ENCODE data around the gene GPR162. TPM values are rescaled to one million over a fixed set of nuclear protein-coding genes. Genes with fewer than 3 reads are reported as not detected.

The GPR162 gene
- total and polyA plus RNA-seq, 2 experiments from 2014 or later: 2.3 TPM

DNA sequence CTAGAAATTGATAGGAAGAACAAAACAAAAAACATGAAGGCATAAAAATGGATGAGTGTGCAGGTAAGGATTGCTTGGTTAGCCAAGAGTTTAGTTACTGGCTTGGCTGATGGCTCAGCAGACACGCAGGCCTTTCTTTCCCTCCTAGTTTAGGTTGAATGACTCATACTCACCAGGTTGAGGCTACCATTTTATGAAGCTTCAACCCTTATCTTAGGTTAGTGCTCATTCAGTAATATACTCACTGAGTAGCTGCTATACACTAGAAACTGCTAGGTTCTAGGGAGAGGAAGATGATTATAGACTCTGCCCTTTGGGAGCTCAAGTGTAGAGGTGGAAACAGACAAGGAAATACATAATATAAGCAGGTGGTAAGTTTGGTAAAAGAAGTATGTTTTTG is 12.6 kb downstream of the GPR162 start:
- Histone ChIP-seq H3K4me1 (ENCODE audit: insufficient read depth) (no peaks in the 10 kb centered on the region), H3K27me3 (no peaks in the 10 kb centered on the region), H3K4me2 (no peak overlapping the region), H4K20me1 (ENCODE audit: insufficient read depth, poor library complexity, severe bottlenecking) (no peaks in the 10 kb centered on the region), H3K4me3 (no peak overlapping the region), H3K27ac (peak overlapping the region; percentile 55), H3K36me3 (replicated peaks; ENCODE audit: insufficient read depth, low read depth) (no peaks in the 10 kb centered on the region), H3K79me2 (no peaks in the 10 kb centered on the region), H2AFZ (no peak overlapping the region), H3K9me3 (ENCODE audit: low read depth) (no peaks in the 10 kb centered on the region), H3K9me2 (replicated peaks; ENCODE audit: insufficient read depth) (no peaks in the 10 kb centered on the region)
- TF ChIP-seq EZH2phosphoT487 (IDR thresholded peaks at IDR 0.05; ENCODE audit: low read depth, severe bottlenecking, unreplicated experiment): no peak
- no peak for TF ChIP-seq EZH2 (IDR thresholded peaks at IDR 0.05; ENCODE audit: borderline replicate concordance)
- TF ChIP-seq CTCF (IDR thresholded peaks at IDR 0.05; ENCODE audit: poor library complexity): no peak
- no peak for DNase-seq (ENCODE audit: low spot score)
- WGBS (ENCODE audit: low lambda C conversion rate, missing lambda C conversion rate): 87% methylated on average over 1 of the region's 1 CpG

- H3K27me3 ChIP-seq: no peaks in the 10 kb centered on the region
- peak overlapping the region; percentile 55 for H3K27ac ChIP-seq
- H3K79me2 ChIP-seq: no peaks in the 10 kb centered on the region
- no peak overlapping the region for H3K4me2 ChIP-seq
- H3K9me2 ChIP-seq (replicated peaks; ENCODE audit: insufficient read depth): no peaks in the 10 kb centered on the region
- no peak overlapping the region for H3K4me3 ChIP-seq
- H2AFZ ChIP-seq: no peak overlapping the region
- no peak for DNase-seq (ENCODE audit: low spot score)
- H3K36me3 ChIP-seq (replicated peaks; ENCODE audit: insufficient read depth, low read depth): no peaks in the 10 kb centered on the region
- 88% methylated on average over 5 of the region's 5 CpGs for WGBS (ENCODE audit: low lambda C conversion rate, missing lambda C conversion rate)
- TF ChIP-seq EZH2 (IDR thresholded peaks at IDR 0.05; ENCODE audit: borderline replicate concordance): no peak
- TF ChIP-seq EZH2phosphoT487 (IDR thresholded peaks at IDR 0.05; ENCODE audit: low read depth, severe bottlenecking, unreplicated experiment): no peak
- TF ChIP-seq CTCF (IDR thresholded peaks at IDR 0.05; ENCODE audit: poor library complexity): no peak
- no peaks in the 10 kb centered on the region for H4K20me1 ChIP-seq (ENCODE audit: insufficient read depth, poor library complexity, severe bottlenecking)
- H3K9me3 ChIP-seq (ENCODE audit: low read depth): no peaks in the 10 kb centered on the region
- H3K4me1 ChIP-seq (ENCODE audit: insufficient read depth): no peaks in the 10 kb centered on the region
These were observed 13.3 kb downstream of the GPR162 start for GRCh38 chr12:6834873-6835272.

GRCh38 chr12:6836851-6837250 is 15.2 kb downstream of the GPR162 start:
- Histone ChIP-seq H3K36me3 (replicated peaks; ENCODE audit: insufficient read depth, low read depth) (no peaks in the 10 kb centered on the region), H3K4me2 (no peak overlapping the region)

More at GRCh38 chr12:6836851-6837250, 15.2 kb downstream of the GPR162 start:
- Histone ChIP-seq H3K4me3 (no peak overlapping the region), H3K9me3 (ENCODE audit: low read depth) (no peaks in the 10 kb centered on the region), H4K20me1 (ENCODE audit: insufficient read depth, poor library complexity, severe bottlenecking) (no peaks in the 10 kb centered on the region), H3K27me3 (no peaks in the 10 kb centered on the region), H3K4me1 (ENCODE audit: insufficient read depth) (no peaks in the 10 kb centered on the region), H3K27ac (no peak overlapping the region), H2AFZ (no peak overlapping the region), H3K9me2 (replicated peaks; ENCODE audit: insufficient read depth) (no peaks in the 10 kb centered on the region), H3K79me2 (no peaks in the 10 kb centered on the region)
- WGBS (ENCODE audit: low lambda C conversion rate, missing lambda C conversion rate): 93% methylated on average over 16 of the region's 16 CpGs
- DNase-seq (ENCODE audit: low spot score): no peak
- TF ChIP-seq CTCF (IDR thresholded peaks at IDR 0.05; ENCODE audit: poor library complexity) (no peak), EZH2 (IDR thresholded peaks at IDR 0.05; ENCODE audit: borderline replicate concordance) (no peak), EZH2phosphoT487 (IDR thresholded peaks at IDR 0.05; ENCODE audit: low read depth, severe bottlenecking, unreplicated experiment) (no peak)

Measured in hepatocyte (in vitro differentiated cells).